ENCODE results near the gene TEAD1.

Gene TEAD1

DNA sequence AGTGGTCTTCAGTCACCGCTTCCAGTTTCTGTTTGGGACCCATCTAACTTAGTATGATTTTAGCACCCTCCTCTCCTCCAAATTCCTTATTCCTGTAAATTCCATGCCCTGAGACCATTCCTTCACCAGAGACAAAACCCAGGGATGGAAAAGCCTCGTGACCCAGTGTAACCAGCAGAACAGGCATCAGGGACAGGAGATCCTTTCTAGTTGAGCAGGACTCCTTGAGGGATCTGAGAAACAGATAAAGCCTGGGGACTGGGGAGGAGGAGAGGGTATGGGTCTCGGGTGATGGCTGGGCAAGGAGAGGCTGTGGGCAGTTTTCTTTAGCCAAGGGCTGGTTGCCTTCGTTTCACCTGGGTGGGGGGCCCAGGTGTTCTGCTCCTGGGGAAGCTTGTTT lies 40.9 kb downstream of the TEAD1 start:
- DNase-seq: peak in 1 of 6 experiments; percentile 5

DNA sequence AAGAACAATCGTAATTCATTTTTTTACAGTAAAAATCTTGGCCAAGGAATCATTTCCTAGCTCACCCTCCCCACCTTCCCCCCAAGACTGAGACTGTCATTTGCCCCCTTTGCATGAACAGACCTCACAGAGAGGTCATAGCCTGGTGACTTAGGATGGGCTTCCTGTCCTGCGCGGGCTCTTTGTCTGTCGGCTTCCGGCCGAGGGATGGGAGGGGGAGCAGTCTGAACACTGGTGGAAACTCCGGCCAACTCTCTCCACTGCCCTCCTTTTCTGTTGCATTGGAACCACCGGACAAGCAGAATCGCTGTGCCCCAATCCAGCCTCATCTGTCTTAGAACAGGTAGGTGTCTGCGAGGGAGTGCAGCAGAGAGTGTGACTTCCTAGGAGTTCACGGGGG lies 41.7 kb downstream of the TEAD1 start:
- DNase-seq: no peak

DNA sequence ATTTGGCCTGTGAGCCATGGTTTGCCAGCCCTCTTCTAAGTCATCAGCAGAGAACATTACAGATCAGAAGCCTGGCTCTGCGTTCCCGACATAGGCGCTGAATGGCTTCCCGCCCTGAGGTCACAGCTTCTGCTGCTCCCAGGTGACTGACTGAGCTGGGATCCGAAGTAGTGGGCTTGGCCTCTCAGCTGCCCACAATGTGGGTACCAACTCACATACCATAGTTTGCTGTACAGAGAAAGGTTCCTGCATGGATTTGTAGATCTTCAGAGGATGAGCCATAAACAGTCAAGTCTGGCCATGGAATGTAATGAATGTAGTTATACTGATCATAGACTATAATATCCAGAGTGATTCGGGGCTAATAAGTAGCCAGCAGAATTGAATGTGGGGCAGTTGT lies 42.6 kb downstream of the TEAD1 start:
- DNase-seq: no peak

DNA sequence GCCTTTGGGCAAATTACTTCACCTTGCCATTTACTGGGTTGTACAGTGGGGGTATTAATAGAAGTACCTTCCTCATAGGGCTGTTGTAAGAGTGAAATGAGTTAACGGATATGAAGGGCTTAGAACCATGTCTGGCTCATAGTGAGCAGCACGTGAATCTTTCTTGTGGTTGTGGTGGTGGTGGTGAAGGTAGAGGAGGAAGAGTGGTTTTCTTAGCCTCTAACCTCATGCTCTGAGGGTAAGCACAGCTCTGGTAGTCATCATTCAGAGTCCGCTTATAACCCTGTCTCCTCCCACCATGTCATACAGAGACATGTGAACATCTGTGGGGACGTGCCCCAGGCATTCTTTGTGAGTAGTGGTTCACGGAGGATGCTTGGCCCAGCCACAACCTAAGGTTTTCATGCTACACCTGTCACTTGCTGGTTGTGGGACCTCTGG lies 43.6 kb downstream of the TEAD1 start:
- peak; percentile 19 to 74 (median 56) for DNase-seq

DNA sequence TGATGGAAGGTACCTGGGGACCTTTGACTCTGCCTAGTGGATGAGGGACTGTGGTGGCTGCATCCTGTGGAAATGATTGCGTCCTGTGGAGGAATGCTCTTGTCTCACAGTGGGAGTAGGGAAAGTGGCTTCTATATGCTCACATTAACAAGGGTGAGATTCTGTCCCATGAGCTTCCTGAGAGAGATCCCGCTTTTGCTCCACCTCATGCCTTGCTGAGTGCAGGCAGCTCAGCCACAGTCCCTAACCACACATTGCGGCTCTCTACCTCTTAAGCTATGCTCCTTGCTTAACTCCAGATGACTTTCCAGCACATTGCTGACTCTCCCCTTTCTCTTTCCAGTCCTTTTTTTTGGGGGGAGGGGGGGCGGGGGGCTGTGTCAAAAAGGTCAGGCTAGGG lies 45.0 kb downstream of the TEAD1 start:
- no peak for DNase-seq

DNA sequence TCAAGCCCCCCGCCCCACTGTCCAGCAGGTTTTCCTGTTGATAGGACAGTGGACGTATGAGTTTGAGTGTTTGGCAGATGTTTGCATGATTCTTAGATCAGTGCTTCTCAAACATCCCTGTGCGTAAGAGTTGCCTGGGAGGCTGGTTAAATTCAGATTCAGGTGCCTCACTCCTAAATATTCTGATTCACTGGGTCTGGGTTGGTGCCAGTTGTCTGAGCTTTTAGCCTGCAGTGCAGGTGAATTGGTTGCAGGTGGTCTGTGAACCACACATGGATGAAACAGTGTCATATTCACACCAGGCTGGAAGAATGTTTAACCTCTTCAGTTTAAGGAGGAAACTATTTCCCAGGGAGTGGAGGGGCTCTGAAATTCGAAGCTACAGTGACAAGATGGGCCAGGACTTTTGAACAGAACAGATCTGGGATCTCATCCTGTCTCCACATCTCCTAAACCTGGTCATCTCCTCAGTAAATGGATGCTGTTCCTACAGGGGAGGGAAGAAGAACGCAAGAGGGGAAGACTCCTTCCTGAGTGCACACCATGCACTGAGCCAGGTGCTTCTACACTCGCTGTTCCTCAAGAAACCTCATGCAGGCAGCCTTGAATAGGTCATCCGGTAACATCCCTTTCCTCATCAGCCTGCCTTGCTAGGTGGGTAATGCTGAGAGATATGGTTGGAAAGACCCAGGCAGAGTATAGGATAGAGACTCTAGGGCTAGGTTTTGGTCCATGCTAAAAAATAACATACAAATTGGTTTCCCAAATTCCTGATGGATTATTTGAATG lies 47.8 kb downstream of the TEAD1 start:
- DNase-seq: no peak

DNA sequence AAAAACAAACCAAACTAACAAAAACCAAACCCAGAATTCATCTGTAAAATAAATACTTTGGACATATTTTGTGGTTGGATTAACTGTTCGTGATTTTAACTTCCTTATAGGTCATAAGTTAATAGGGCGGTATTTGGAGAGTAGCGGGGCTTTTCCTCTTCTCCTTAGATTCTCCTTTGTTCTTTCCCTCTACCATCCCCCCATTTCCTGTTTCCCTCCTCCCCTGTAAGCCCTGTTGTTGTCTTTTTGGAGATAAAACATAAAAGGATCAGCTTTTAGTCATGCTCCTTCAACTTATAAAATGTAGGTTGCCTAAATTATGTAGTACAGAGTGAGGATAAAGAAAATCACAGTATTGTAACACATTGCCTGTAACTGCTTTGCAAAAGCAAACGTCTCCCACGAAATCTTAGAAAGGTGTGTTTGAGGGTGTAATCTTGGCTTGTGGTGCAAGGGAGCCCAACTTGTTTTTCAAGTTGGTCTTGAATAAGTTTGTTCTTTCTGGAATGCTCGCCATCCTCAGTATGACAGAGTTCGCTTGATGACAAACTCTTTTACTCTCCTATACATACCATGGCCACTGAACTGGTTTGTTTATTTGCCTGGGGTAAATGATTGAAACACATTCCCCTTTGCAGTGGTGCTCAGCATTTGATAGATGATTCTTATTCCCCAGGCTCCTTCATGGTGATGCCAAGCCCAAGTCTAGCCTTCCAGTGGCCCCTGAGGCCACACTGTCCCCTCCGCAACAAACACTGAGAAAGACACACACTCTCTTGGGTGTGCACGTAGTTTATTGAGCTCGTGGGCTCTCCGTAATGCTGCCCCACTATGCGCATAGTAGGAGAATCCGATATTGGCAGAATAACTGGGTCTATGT lies 49.4 kb downstream of the TEAD1 start:
- no peak for DNase-seq

DNA sequence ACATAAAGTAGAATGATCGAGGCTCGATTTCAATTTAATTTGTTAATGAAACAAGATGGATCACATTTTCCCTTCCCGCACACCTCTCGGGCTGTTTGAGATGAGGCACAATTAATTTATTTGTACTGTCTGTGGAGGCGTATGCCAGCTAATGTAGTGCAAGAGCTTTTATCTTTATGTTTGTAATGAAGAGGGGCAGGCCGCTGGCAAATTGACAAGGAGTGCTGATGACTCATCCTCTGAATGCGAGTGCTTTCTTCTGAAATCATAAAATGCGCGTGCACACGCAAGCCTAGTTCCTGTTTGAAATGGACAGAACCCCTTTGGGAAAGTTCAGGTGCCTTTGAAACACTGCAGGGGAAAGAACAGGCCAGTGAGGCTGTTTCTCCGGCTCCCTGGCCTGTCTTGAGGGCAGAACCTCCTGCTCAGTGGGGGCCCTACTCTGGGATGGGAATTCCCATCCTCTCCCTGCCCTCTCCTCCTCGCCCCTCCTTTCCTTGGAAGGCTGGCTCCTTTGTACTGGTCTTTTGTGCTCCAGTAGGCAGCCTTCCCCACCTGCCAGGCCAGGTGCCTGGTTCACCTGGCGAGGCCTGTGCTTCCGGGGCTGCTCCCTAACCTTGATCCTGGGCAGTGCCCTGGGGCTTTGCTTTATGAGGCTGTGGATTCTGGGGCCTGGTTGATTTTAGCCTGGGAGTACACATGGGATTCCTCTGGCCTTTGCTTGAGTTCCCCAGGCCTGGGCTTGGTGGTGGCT lies 50.3 kb downstream of the TEAD1 start:
- DNase-seq: no peak

DNA sequence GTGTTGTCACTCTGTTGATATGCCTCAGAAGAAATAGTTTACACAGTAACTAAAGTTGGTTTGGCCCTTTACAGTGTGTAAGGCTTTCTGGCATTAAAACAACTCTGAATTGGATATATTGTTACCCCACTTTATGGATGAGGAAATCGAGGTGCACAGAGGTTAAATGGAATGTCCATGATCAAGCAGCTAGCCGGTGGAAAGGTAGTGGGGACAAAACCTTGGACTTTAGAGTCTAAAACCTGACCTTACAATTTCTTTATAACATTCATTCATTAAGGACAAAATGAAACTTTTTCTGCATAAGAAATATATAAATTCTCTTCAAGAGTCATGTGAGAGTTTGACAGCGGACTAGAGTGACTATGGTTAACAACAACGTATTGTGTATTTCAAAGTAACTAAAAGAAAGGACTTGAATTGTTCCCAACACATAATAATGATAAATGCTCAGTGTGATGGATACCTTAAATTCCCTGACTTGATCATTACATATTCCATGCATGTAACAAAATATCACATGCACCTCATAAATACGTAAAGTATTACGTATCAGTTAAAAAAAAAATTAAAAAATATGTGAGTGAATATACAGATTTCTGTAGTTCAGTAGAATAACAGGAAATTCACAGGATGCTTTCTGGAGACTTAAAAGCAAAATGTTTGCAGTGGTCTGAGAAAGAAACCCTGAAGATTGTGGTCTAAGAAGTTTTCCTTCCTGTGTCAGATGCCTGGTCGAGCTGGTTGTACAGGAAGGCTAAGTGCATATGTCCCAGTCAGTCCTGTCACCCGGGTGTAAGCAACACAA lies 51.0 kb downstream of the TEAD1 start:
- no peak for DNase-seq

DNA sequence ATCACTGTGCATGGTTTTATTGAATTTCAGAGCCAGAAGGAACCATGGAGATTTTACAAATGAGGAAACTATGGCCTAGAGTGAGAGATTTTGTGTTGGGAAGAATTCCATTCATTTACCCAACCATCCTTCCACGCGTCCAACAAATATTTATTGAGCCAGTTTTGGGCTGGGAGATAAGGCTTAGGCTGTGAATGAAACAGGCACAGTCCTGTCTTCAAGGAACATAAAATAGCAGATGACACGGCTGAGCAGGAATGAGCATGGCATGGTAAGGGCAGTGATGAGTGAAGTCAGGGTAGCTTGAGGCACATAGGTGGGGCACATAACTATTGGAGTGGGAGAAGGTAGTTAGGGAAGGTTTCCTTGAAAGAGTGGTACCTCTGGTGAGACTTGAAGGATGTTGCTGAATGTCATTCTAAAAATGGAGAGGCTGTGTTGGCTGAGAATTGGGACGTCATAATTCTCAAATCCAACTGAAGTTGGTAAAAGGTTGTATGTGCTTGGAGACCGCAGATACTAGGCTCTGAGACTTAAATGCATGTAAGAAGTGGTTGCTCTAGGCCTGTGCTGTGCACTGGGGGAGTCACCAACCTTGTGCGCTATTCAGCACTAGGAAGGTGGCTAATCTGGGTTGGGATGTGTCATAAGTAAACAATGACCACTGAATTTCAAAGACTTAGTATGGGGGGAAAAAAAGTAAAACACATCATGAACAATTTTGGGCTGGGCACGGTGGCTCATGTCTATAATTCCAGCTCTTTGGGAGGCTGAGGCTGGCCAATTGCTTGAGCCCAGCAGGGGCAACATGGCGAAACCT lies 51.9 kb downstream of the TEAD1 start:
- DNase-seq: no peak

DNA sequence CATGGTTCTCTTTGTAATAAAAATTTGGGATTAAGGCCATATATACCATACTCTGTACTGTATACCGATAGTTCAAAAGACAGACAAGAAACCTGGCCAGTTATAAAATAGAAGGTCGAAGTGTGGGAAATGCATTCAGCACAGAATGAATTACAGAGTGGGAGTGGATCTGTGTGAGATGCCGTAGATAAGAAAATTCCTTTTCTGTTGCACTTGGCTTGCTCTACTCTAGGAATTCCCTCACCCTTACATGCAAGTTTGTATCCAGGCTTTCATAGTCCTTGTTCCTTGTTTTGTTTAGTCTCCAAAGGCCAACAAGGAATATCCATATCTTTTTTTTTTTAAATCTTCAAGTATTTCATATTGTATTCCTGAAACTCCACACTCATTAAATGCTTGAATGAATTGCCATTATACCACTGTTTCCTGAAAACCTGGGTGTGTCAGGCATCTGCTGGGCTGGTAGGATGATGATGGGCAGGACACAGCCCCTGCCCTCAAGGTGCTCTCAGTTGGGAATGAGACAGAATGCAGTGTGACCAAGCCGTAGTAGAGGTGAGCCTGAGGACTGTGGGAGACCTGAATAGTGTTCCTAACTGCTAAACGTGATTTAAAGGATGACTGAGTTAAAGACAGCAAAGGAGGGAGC lies 53.5 kb downstream of the TEAD1 start:
- DNase-seq: no peak

DNA sequence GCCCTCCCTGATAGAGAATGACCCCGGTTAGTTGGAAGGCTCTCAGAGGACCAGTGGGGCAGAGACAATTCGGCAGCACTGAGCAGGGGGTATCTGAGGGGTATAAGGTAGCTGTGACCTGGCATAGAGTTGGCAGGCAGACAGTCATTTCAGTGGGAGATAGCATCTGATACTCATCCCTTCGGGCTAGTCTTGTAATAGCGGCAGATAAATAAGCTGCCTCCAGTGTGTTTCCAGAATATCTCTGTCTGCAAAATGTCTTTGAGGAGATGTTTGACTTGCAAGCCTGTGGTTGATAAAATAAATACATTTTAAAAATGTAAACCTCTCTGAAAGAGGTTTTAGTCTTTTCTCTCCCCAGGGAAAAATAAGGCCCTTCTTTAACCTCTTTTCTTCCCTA lies 54.2 kb downstream of the TEAD1 start:
- DNase-seq: no peak

DNA sequence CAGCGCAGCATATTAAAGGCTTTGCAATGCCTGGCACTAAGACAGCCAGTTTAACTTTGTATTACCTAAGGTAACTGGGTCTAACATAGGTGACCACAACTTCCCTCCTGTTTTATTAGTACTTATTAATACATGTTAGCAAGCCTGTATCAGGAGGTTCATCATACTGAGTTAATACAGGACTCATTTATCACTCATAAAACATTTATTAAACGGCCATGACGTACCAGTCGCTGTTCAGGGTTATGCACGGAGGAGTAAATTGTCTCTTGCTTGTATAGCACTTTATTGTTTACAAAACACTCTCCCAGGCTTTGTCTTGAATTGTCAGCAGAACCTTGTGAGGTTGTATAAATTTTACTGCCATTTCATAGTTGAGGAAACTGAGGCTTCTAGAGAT lies 55.7 kb downstream of the TEAD1 start:
- DNase-seq: no peak

DNA sequence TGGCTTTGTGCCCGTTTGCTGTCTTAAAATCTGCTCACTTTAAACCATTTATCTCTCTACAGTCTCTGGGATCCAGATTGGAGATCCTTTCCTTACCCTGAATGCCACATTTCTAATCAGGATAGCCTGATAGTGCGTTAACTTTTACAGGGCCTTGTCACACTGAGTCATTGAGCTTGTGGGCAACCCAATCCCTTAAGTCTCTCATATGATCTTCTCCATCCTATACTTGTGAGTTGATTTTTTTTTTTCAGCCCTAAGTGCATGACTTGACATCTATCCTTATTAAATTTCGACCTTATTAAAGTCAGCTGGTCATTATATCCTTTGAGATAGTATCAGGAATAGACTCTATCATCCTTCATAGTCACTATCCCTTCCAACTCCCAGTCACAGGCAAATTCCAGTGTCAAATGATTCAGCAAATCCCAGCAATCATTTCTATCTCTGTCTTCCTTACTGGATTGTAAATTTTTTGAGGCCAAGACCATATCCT lies 57.7 kb downstream of the TEAD1 start:
- DNase-seq: no peak

DNA sequence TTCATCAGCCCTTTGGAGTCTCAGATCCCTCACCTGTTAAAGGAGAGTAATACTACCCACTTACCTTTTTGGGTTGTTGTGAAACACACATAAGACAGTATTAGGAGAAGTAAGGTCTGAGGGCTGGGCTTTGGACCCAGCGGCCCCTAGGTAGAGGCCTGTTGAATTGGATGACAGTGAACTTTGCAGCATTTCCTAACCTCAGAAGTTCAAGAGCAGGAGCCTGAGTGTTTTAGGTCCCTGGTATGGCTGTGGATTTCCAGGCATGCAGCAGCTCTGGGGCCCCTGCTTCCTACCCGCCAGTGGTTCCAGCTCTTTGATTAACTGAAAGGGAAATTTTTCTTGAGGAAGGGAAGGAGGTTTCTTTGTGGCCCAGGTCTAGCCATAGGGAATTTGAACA lies 58.9 kb downstream of the TEAD1 start:
- no peak for DNase-seq

DNA sequence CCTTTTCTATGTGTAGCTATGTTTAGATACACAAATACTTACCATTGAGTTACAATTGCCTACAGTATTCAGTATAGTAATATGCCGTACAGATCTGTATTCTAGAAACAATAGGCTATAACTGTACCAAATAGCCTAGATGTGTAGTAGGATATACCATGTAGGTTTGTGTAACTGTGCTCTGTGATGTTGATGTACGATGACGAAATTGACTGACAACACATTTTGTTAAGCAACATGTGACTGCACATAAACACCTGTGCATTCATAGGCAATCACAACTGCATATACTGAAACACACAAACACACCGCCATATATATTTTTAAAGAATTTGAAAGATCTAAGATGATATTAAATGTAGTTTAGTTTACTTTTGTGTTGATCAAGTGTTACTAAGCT lies 60.4 kb downstream of the TEAD1 start:
- DNase-seq: no peak

DNA sequence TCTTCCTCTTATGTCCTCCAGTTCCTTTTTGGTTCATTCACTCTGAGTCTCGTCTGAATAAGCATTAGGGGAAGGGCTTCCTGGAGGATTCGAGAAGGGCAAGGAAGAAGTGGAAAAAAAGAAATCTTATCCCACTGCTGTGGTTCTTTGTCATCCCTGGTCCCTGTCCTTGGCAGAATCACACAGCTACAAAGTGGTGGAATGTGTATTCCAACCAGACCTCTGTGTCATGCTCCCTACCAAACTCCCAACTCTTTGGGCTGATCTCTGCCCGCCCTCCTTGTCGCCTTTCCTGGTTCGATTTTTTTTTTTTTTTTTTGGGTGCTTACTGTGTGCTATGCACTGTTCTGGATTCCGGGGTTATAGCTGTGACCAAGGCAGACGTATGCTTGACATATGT lies 61.0 kb downstream of the TEAD1 start:
- no peak for DNase-seq

DNA sequence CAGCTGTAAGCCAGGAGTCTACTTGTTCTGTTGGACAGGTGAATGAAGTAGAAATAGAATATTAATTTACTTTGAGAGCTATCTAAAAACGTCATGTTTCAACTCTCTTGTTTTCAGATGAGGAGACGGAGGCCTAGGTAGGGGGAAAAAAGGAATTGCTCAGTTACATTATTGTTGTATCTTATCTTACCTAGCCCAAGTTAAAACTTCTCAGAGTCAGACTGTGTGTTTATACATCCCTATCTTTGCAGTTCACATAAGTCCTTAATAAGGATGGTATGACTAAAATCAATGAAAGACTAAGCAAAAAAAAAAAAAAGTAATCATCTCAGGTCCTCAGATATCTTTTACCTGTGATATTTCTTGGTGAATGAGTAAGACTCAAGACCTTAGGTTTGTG lies 62.8 kb downstream of the TEAD1 start:
- DNase-seq: no peak

DNA sequence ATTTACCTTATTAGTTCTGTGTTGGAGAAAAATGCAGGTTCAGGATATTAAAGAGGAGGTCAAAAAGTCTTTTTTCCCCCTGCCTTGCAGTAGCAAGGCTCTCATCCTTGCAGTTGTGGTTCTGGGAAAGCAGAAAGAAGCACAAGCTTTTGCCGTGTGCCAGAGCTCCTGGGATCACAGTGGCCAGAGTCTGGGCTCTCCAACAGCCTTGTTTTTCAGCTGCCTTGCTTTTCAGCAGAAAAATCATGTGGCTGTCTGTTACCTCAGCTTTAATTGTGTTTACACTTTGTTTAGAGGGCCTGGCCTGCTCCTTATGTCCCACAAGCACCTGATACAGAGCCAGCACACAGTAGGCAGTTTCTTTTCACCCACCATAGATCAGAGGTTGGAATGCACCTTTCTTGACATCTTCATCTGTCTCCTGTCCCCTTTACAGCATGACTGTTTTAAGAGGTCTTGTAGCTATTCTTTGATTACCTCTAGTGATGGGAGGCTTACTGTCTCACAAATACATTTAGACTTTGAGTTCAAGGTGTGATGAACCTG lies 67.5 kb downstream of the TEAD1 start:
- no peak for DNase-seq

DNA sequence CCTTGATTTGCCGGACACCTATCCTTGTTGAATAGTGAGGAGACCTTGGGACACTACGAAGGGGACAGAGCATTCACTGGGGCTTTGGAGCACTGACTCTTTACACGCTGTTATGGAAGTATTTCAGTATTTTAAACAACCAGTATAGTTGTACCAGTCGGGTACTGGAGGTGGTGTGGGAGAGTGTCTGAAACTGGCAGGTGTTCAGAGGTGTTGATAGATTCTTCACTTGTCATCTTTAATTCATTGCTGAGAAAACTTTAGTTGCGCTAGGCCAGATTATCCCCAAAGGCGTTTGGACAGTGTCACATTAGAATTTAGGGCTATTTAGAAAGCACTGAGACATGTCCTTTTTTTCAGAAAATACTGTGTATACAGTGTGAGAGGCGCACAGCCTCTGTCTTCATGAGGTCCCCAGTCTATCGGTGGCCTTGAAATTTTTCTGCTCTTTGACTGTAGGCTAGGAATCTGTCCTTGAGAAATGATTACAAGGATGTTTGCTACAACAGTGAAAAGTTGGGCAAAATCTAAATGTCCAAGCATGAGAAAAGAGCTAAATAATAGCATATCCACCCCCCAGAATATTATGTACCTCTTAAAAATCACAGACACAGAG lies 69.7 kb downstream of the TEAD1 start:
- no peak for DNase-seq
